Ishikawa (cell line): ENCODE measurements around the gene TM4SF20.

Experiments
- CEBPB ChIP-seq: IDR thresholded peaks from 2 replicates; pipeline ENCODE4 v1.6.1; 2012
- CREB1 ChIP-seq: IDR thresholded peaks from 2 replicates; pipeline ENCODE4 v1.6.1; 2012; ENCODE audit warnings: low read depth
- EP300 ChIP-seq: IDR thresholded peaks from 2 replicates; pipeline ENCODE4 v1.6.1; 2012; ENCODE audit warnings: borderline replicate concordance
- RAD21 ChIP-seq: IDR thresholded peaks from 2 replicates; pipeline ENCODE4 v1.6.1; 2012; ENCODE audit warnings: low read depth
- TAF1 ChIP-seq: IDR thresholded peaks from 2 replicates; pipeline ENCODE4 v1.6.1; 2012; ENCODE audit warnings: low read depth, mild to moderate bottlenecking
- TEAD4 ChIP-seq: IDR thresholded peaks from 2 replicates; pipeline ENCODE4 v1.6.1; 2012
- YY1 ChIP-seq: IDR thresholded peaks from 2 replicates; pipeline ENCODE4 v1.6.1; 2012; ENCODE audit warnings: low read depth
- TF ChIP-seq, protein P1 (sequence below): IDR thresholded peaks from 2 replicates; pipeline ENCODE4 v1.6.1; 2012; ENCODE audit warnings: low read depth, mild to moderate bottlenecking
- TF ChIP-seq, protein P2 (sequence below): IDR thresholded peaks from 2 replicates; pipeline ENCODE4 v1.6.1; 2012
- TF ChIP-seq, protein P3 (sequence below): IDR thresholded peaks from 2 replicates; pipeline ENCODE4 v1.6.1; 2012

DNA sequence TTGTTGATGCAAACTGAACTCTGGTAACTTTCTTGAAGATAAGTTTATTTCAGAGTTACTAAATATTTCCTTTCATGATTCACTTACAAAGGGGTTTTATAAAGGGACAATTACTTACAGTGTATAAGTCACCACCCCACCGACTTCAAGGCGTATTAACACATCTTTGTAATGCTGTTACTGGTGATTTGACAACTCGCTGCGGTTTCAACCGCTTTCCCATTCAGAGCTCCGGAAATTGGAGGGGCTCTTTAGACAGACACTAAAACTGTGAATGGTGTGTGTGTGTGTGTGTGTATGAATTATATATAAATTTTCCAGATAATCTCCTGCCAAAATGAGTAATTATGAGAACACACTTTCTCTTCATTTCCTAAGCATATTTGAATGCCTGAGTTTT is 4.9 kb downstream of the TM4SF20 start:
- TF ChIP-seq CEBPB (no peak), TAF1 (no peak), RAD21 (no peak), YY1 (no peak), EP300 (no peak), TEAD4 (no peak), CREB1 (no peak)
- TF ChIP-seq, protein P1, sequence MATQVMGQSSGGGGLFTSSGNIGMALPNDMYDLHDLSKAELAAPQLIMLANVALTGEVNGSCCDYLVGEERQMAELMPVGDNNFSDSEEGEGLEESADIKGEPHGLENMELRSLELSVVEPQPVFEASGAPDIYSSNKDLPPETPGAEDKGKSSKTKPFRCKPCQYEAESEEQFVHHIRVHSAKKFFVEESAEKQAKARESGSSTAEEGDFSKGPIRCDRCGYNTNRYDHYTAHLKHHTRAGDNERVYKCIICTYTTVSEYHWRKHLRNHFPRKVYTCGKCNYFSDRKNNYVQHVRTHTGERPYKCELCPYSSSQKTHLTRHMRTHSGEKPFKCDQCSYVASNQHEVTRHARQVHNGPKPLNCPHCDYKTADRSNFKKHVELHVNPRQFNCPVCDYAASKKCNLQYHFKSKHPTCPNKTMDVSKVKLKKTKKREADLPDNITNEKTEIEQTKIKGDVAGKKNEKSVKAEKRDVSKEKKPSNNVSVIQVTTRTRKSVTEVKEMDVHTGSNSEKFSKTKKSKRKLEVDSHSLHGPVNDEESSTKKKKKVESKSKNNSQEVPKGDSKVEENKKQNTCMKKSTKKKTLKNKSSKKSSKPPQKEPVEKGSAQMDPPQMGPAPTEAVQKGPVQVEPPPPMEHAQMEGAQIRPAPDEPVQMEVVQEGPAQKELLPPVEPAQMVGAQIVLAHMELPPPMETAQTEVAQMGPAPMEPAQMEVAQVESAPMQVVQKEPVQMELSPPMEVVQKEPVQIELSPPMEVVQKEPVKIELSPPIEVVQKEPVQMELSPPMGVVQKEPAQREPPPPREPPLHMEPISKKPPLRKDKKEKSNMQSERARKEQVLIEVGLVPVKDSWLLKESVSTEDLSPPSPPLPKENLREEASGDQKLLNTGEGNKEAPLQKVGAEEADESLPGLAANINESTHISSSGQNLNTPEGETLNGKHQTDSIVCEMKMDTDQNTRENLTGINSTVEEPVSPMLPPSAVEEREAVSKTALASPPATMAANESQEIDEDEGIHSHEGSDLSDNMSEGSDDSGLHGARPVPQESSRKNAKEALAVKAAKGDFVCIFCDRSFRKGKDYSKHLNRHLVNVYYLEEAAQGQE: no peak
- TF ChIP-seq, protein P2, sequence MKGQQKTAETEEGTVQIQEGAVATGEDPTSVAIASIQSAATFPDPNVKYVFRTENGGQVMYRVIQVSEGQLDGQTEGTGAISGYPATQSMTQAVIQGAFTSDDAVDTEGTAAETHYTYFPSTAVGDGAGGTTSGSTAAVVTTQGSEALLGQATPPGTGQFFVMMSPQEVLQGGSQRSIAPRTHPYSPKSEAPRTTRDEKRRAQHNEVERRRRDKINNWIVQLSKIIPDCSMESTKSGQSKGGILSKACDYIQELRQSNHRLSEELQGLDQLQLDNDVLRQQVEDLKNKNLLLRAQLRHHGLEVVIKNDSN: no peak
- TF ChIP-seq, protein P3, sequence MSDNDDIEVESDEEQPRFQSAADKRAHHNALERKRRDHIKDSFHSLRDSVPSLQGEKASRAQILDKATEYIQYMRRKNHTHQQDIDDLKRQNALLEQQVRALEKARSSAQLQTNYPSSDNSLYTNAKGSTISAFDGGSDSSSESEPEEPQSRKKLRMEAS: no peak
